Measurements from ENCODE around the gene BDKRB1. TPM values are rescaled to one million over a fixed set of nuclear protein-coding genes. Genes with fewer than 3 reads are reported as not detected.

The BDKRB1 gene
- total RNA-seq, 1 experiment from 2014 or later: not detected

- H3K79me2 ChIP-seq (ENCODE audit: insufficient read depth, low read length): no peaks in the 10 kb centered on the region
- no peak overlapping the region for H4K8ac ChIP-seq (replicated peaks; ENCODE audit: insufficient read length, low read depth, low read length)
- no peak overlapping the region for H2BK120ac ChIP-seq (ENCODE audit: low read depth, low read length, poor library complexity, severe bottlenecking)
- H2AFZ ChIP-seq (ENCODE audit: low read length): no peak overlapping the region
- H2BK12ac ChIP-seq (ENCODE audit: insufficient read length, low read depth, low read length): no peak overlapping the region
- no peak overlapping the region for H3K27ac Mint-ChIP-seq
- H3K27me3 ChIP-seq (ENCODE audit: insufficient read depth, low read length): no peaks in the 10 kb centered on the region
- H3K56ac ChIP-seq (ENCODE audit: insufficient read length, low read depth, low read length): no peak overlapping the region
- no peaks in the 10 kb centered on the region for H4K20me1 ChIP-seq (ENCODE audit: control insufficient read depth, insufficient read depth, insufficient read length)
- H2AK5ac ChIP-seq (ENCODE audit: insufficient read length, low read length): no peak overlapping the region
- H3K27me3 Mint-ChIP-seq (ENCODE audit: low read depth): peaks cover 11% of the 10 kb centered on the region
- H3K4me3 Mint-ChIP-seq: no peak overlapping the region
- peaks cover 7 to 12% of the 10 kb centered on the region in 2 experiments for H3K4me1 Mint-ChIP-seq
- no peaks in the 10 kb centered on the region for H3K79me1 ChIP-seq (ENCODE audit: insufficient read depth, low read depth, low read length, poor library complexity, severe bottlenecking)
- no CpG with 5 or more reads among the region's 4 CpGs for WGBS (ENCODE audit: extremely low coverage, insufficient read length, low lambda C conversion rate)
- H3K9me3 Mint-ChIP-seq: peaks cover 5 to 8% of the 10 kb centered on the region in 2 experiments; a peak in 4 of 5 replicates
- no peak overlapping the region for H4K5ac ChIP-seq (ENCODE audit: insufficient read length, low read depth, low read length)
- no peak overlapping the region for H3K23ac ChIP-seq (ENCODE audit: insufficient read length, low read depth, low read length)
- H3T11ph ChIP-seq (ENCODE audit: low read length): no peak overlapping the region
- H3K4me2 ChIP-seq (ENCODE audit: insufficient read depth, insufficient read length, low read length): no peak overlapping the region
- H3K4me1 ChIP-seq (ENCODE audit: insufficient read depth, low read length): no peaks in the 10 kb centered on the region
- no peak for DNase-seq
- H2BK20ac ChIP-seq (ENCODE audit: low read depth, low read length, poor library complexity, severe bottlenecking): no peak overlapping the region
- no peaks in the 10 kb centered on the region for H3K23me2 ChIP-seq (ENCODE audit: insufficient read length, low read depth, low read length, poor library complexity, severe bottlenecking)
- no peak overlapping the region for H3K18ac ChIP-seq (ENCODE audit: insufficient read length, low read depth, low read length)
- no peak overlapping the region for H2BK15ac ChIP-seq (ENCODE audit: low read depth, low read length)
- H2BK5ac ChIP-seq (ENCODE audit: insufficient read length, low read length): no peak overlapping the region
- H3K27ac ChIP-seq (ENCODE audit: insufficient read length, low read depth, low read length): no peak overlapping the region
- H3K9ac ChIP-seq (ENCODE audit: extremely low read depth, insufficient read length, low read length): no peak overlapping the region
- H3K9me3 ChIP-seq (ENCODE audit: control insufficient read depth, low read depth, low read length): no peaks in the 10 kb centered on the region
- H3K4ac ChIP-seq (ENCODE audit: low read depth, low read length): no peak overlapping the region
- no peaks in the 10 kb centered on the region; a peak in 1 of 7 replicates for H3K36me3 Mint-ChIP-seq (ENCODE audit: insufficient read depth in 1 of 3, low read depth in 3 of 3)
- H3K14ac ChIP-seq (ENCODE audit: insufficient read depth, low read length): no peak overlapping the region
- H4K91ac ChIP-seq (ENCODE audit: insufficient read length, low read depth, low read length): no peak overlapping the region
- TF ChIP-seq CTCF (conservative IDR thresholded peaks at IDR 0.05): no peak
Measured at GRCh38 chr14:96256407-96256806, 397 bp downstream of the BDKRB1 start.

All from H9 (cell line).